ENCODE measurements around the gene CELA3B. TPM values are rescaled to one million over a fixed set of nuclear protein-coding genes. Genes with fewer than 3 reads are reported as not detected.
"Not testable (repeated sequence)": the region's sequence is repeated elsewhere in the genome, so short reads cannot be mapped to it uniquely, and the experiment has no call there.

The CELA3B gene
- total and polyA plus RNA-seq, 2 of the 8 experiments (the other 6 are each of a cell fraction or from before 2014, with no cell fraction given), result not detected

- H3K79me2 ChIP-seq (ENCODE audit: control insufficient read depth in 1 of 2, insufficient read depth in 2 of 2, low read length in 2 of 2); H3K4me2 ChIP-seq (ENCODE audit: insufficient read depth in 1 of 2, low read depth in 2 of 2, low read length in 2 of 2); H4K20me1 ChIP-seq (replicated peaks in 1 of 2; ENCODE audit: control insufficient read depth in 1 of 2, insufficient read depth in 2 of 2, low read length in 2 of 2); H2BK5ac ChIP-seq (ENCODE audit: low read depth, low read length); H2AK5ac ChIP-seq (ENCODE audit: low read depth, low read length); POLR2A ChIA-PET (ENCODE audit: partially characterized antibody); H2BK20ac ChIP-seq (ENCODE audit: low read length); H3K9me3 ChIP-seq (ENCODE audit: insufficient read depth in 2 of 2, low read depth in 1 of 2, low read length in 1 of 2); H2BK120ac ChIP-seq (replicated peaks; ENCODE audit: low read depth, low read length); H4K91ac ChIP-seq (replicated peaks; ENCODE audit: insufficient read length, low read length); H3K18ac ChIP-seq (ENCODE audit: extremely low read depth, low read length); H3K23me2 ChIP-seq (ENCODE audit: low read depth, low read length); H3K56ac ChIP-seq (replicated peaks; ENCODE audit: insufficient read length, low read depth, low read length); H3K27me3 ChIP-seq (replicated peaks in 1 of 4; ENCODE audit: control insufficient read depth in 3 of 4, extremely low read depth in 1 of 4, insufficient read depth in 3 of 4, low read length in 3 of 4); H2BK15ac ChIP-seq (ENCODE audit: low read length); H2BK12ac ChIP-seq (ENCODE audit: low read depth, low read length); H4K5ac ChIP-seq (ENCODE audit: insufficient read length, low read depth, low read length); H4K8ac ChIP-seq (ENCODE audit: extremely low read depth, insufficient read depth, low read length); H3K36me3 ChIP-seq (ENCODE audit: control insufficient read depth in 2 of 4, insufficient read depth in 4 of 4, low read length in 3 of 4); H2AFZ ChIP-seq (ENCODE audit: low read length); H3K14ac ChIP-seq (ENCODE audit: insufficient read length); H3K79me1 ChIP-seq (ENCODE audit: low read depth, low read length); H3K4ac ChIP-seq (replicated peaks; ENCODE audit: insufficient read length, low read depth, low read length); FAIRE-seq; DNase-seq (ENCODE audit: low read depth in 1 of 2, low spot score in 2 of 2); H3K27ac ChIP-seq (ENCODE audit: low read depth, low read length); H3K23ac ChIP-seq (ENCODE audit: insufficient read length); H3K9ac ChIP-seq (replicated peaks in 1 of 4; ENCODE audit: extremely low read depth in 1 of 4, low read depth in 3 of 4, low read length in 3 of 4); H3K4me3 ChIP-seq (ENCODE audit: extremely low read depth in 1 of 4, insufficient read depth in 2 of 4, low read depth in 3 of 4, low read length in 4 of 4); H3K4me1 ChIP-seq (replicated peaks in 1 of 4; ENCODE audit: control insufficient read depth in 3 of 4, insufficient read depth in 4 of 4, low read length in 3 of 4): not testable (repeated sequence)
- WGBS, 2 experiments (ENCODE audit: extremely low coverage in 1 of 2, insufficient coverage in 1 of 2, insufficient read length in 1 of 2, insufficient replicate concordance in 2 of 2, low coverage in 1 of 2, low lambda C conversion rate in 2 of 2, missing lambda C conversion rate in 1 of 2), result 92% methylated on average over 13 of the region's 13 CpGs; no CpG with 5 or more reads in 1 of the 2 experiments
- CTCF ChIA-PET (ENCODE audit: partially characterized antibody), result interaction anchor here (1.3 to 1.7 kb wide), 3 partner anchors 10 to 407 kb away, joined by 3 to 5 read pairs (median 5); no protein-coding TSS in a partner anchor
Measured at GRCh38 chr1:22014575-22015206, 37.9 kb downstream of the CELA3B start.

All from H1 (cell line).